DLD1 (cell line): Measurements from ENCODE around the gene BRI3.

Source experiments
- in situ Hi-C: cut with HindIII; loops from 2 replicates; pipeline ENCODE4 v1.10.0; 2017; ENCODE audit warnings: low sequenced_read_pairs

The BRI3 gene

GRCh38 chr7:98334081-98334480 lies 52.6 kb downstream of the BRI3 start:
- in situ Hi-C loops, result no loop called here

DNA sequence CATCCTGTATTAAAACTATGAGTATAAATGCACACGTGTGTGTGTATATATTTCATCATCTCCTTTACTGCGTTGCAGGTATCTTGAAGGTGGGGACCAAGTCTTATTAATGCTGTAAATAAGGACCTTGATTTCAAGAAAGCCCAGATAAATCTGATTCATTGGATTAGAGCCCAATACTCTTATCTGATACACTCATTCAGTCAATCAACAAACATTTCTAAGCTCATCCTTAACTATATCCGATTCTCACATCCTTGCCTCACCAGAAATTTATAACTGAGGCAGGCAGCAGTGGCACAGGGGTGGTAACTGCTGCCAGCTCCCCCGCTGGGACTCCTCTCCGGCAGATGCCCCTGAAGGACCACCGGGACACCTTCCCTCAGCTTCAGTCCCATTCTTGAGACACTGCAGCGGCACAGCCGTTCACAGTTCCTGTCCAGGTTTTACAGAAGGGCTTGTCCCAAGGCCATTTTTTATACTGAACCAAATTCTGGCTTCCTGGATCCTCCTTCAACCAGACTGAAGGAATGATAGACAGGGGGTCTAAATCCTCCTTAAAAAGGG lies 54.0 kb downstream of the BRI3 start:
- in situ Hi-C loops, result no loop called here

DNA sequence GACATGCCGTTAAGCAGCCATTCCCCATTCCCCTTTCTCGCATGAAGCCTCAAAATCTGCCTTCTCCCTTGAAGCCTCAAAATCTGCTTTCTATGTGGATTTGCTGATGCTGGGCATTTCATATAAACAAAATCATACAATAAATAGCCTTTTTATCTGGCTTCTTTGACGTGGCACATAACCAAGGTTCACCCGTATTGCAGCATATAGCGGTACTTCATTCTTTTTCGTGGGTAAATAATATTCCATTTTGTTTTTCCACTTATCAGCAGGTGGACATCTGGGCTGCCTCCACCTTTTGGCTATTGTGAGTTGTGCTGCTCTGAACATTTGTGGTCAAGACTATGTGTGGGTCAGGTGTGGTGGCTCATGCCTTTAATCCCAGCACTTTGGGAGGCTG lies 57.0 kb downstream of the BRI3 start:
- in situ Hi-C loops, result no loop called here

- in situ Hi-C loops, result no loop called here
Measured at GRCh38 chr7:98339043-98339442, 57.6 kb downstream of the BRI3 start.

GRCh38 chr7:98341106-98341505 lies 59.6 kb downstream of the BRI3 start:
- in situ Hi-C loops, result no loop called here
